ENCODE data around the gene RSF1. TPM values are rescaled to one million over a fixed set of nuclear protein-coding genes. Genes with fewer than 3 reads are reported as not detected.
"Not testable (repeated sequence)": the region's sequence is repeated elsewhere in the genome, so short reads cannot be mapped to it uniquely, and the experiment has no call there.

RSF1 gene
- polyA plus RNA-seq = 10 to 100 TPM; 16.4 to 50.2 (median 37.0) TPM

GRCh38 chr11:77820565-77821348 lies at the start of gene RSF1, which contains the start of gene AAMDC:
RSF1 (minus strand) TSS chr11:77820722; CDS start chr11:77820714, 8 bp downstream.
AAMDC (plus strand) TSS chr11:77821144; CDS start chr11:77842497, 21,353 bp downstream.
- peak within 1 kb of the TSS; percentile 85 to 97 (median 94) for H3K27ac Mint-ChIP-seq
- peak within 1 kb of the TSS; percentile 97 to 100 (median 99) for H3K4me3 Mint-ChIP-seq
- no peaks in the 10 kb centered on the region for H3K36me3 Mint-ChIP-seq
- H3K4me1 Mint-ChIP-seq = peaks cover 37 to 50% of the 10 kb centered on the region in 2 donors
- H3K27me3 Mint-ChIP-seq (ENCODE audit: low read depth in 3 of 3) = peaks cover 2 to 14% (median 5%) of the 10 kb centered on the region in 3 donors
- no peaks in the 10 kb centered on the region for H3K9me3 Mint-ChIP-seq
- DNase-seq = peak; percentile 94 to 97 (median 96)

GRCh38 chr11:77868744-77869143 lies 48.2 kb upstream of the RSF1 start:
- DNase-seq = no peak
- H3K4me3 Mint-ChIP-seq = no peak overlapping the region
- H3K27ac Mint-ChIP-seq = no peak overlapping the region
- H3K4me1 Mint-ChIP-seq = no peaks in the 10 kb centered on the region
- peaks cover 0 to 1% (median 0%) of the 10 kb centered on the region in 3 donors for H3K27me3 Mint-ChIP-seq (ENCODE audit: low read depth in 3 of 3)
- peaks cover 10 to 22% (median 17%) of the 10 kb centered on the region in 3 donors for H3K36me3 Mint-ChIP-seq
- H3K9me3 Mint-ChIP-seq = no peaks in the 10 kb centered on the region

GRCh38 chr11:77866336-77866735 lies 45.8 kb upstream of the RSF1 start:
- Mint-ChIP-seq H3K36me3 (peaks cover 9 to 14% (median 13%) of the 10 kb centered on the region in 3 donors), H3K4me3 (no peak overlapping the region), H3K9me3 (no peaks in the 10 kb centered on the region), H3K27ac (peak overlapping the region in 2 of 6 donors; percentile 20 to 24), H3K4me1 (no peaks in the 10 kb centered on the region), H3K27me3 (ENCODE audit: low read depth in 3 of 3) (no peaks in the 10 kb centered on the region)
- no peak for DNase-seq

GRCh38 chr11:77865805-77866204 lies 45.3 kb upstream of the RSF1 start:
- no peak for DNase-seq
- Mint-ChIP-seq H3K4me3 (no peak overlapping the region), H3K9me3 (no peaks in the 10 kb centered on the region), H3K27ac (no peak overlapping the region), H3K27me3 (ENCODE audit: low read depth in 3 of 3) (no peaks in the 10 kb centered on the region), H3K36me3 (peaks cover 9 to 12% (median 11%) of the 10 kb centered on the region in 3 donors), H3K4me1 (no peaks in the 10 kb centered on the region)

GRCh38 chr11:77861444-77861843 lies 40.9 kb upstream of the RSF1 start:
- H3K4me1 Mint-ChIP-seq; H3K36me3 Mint-ChIP-seq; H3K9me3 Mint-ChIP-seq; DNase-seq; H3K27me3 Mint-ChIP-seq (ENCODE audit: low read depth in 3 of 3); H3K27ac Mint-ChIP-seq; H3K4me3 Mint-ChIP-seq: not testable (repeated sequence)

- H3K4me1 Mint-ChIP-seq; H3K27ac Mint-ChIP-seq; DNase-seq; H3K27me3 Mint-ChIP-seq (ENCODE audit: low read depth in 3 of 3); H3K4me3 Mint-ChIP-seq: not testable (repeated sequence)
- peaks cover 0 to 10% (median 2%) of the 10 kb centered on the region in 6 donors for H3K9me3 Mint-ChIP-seq
- peaks cover 21 to 31% (median 27%) of the 10 kb centered on the region in 3 donors for H3K36me3 Mint-ChIP-seq
Observed at GRCh38 chr11:77857906-77858457, 37.5 kb upstream of the RSF1 start.

GRCh38 chr11:77854838-77855237 lies 34.3 kb upstream of the RSF1 start:
- H3K4me1 Mint-ChIP-seq = no peaks in the 10 kb centered on the region
- DNase-seq = no peak
- no peak overlapping the region for H3K27ac Mint-ChIP-seq
- peaks cover 0 to 10% (median 2%) of the 10 kb centered on the region in 6 donors for H3K9me3 Mint-ChIP-seq
- H3K36me3 Mint-ChIP-seq = peaks cover 25 to 43% (median 37%) of the 10 kb centered on the region in 3 donors
- H3K4me3 Mint-ChIP-seq = no peak overlapping the region
- peaks cover 0 to 1% (median 0%) of the 10 kb centered on the region in 3 donors for H3K27me3 Mint-ChIP-seq (ENCODE audit: low read depth in 3 of 3)

- DNase-seq = no peak
- Mint-ChIP-seq H3K27ac (peak overlapping the region in 1 of 6 donors; percentile 57), H3K4me1 (no peaks in the 10 kb centered on the region), H3K4me3 (no peak overlapping the region), H3K36me3 (peaks cover 25 to 44% (median 42%) of the 10 kb centered on the region in 3 donors), H3K27me3 (ENCODE audit: low read depth in 3 of 3) (peaks cover 0 to 1% (median 0%) of the 10 kb centered on the region in 3 donors), H3K9me3 (peaks cover 0 to 8% (median 2%) of the 10 kb centered on the region in 6 donors)
Observed at GRCh38 chr11:77851503-77851902, 31.0 kb upstream of the RSF1 start.

- H3K9me3 Mint-ChIP-seq; H3K27me3 Mint-ChIP-seq (ENCODE audit: low read depth in 3 of 3); H3K27ac Mint-ChIP-seq; H3K4me3 Mint-ChIP-seq; H3K4me1 Mint-ChIP-seq; DNase-seq: not testable (repeated sequence)
- peaks cover 20 to 33% (median 27%) of the 10 kb centered on the region in 3 donors for H3K36me3 Mint-ChIP-seq
Observed at GRCh38 chr11:77843700-77844099, 23.2 kb upstream of the RSF1 start.

- Mint-ChIP-seq H3K36me3 (peaks cover 20 to 33% (median 27%) of the 10 kb centered on the region in 3 donors), H3K9me3 (peaks cover 0 to 9% (median 3%) of the 10 kb centered on the region in 6 donors), H3K27me3 (ENCODE audit: low read depth in 3 of 3) (peaks cover 0 to 4% (median 2%) of the 10 kb centered on the region in 3 donors), H3K4me3 (no peak overlapping the region), H3K27ac (no peak overlapping the region), H3K4me1 (peaks cover 0 to 3% of the 10 kb centered on the region in 2 donors)
- no peak for DNase-seq
Observed at GRCh38 chr11:77842441-77843121, 22.1 kb upstream of the RSF1 start.

- Mint-ChIP-seq H3K4me3 (no peak overlapping the region), H3K27ac (no peak overlapping the region), H3K4me1 (peaks cover 0 to 5% of the 10 kb centered on the region in 2 donors)
Observed at GRCh38 chr11:77833302-77833701, 12.8 kb upstream of the RSF1 start.

GRCh38 chr11:77828926-77829325 lies 8.4 kb upstream of the RSF1 start:
- H3K4me3 Mint-ChIP-seq = no peak overlapping the region
- DNase-seq = no peak
- no peaks in the 10 kb centered on the region for H3K9me3 Mint-ChIP-seq
- H3K4me1 Mint-ChIP-seq = peaks cover 0 to 5% of the 10 kb centered on the region in 2 donors
- peaks cover 0 to 3% (median 0%) of the 10 kb centered on the region in 3 donors for H3K36me3 Mint-ChIP-seq
- H3K27ac Mint-ChIP-seq = no peak overlapping the region
- H3K27me3 Mint-ChIP-seq (ENCODE audit: low read depth in 3 of 3) = no peaks in the 10 kb centered on the region

More at GRCh38 chr11:77833302-77833701, 12.8 kb upstream of the RSF1 start:
- no peak for DNase-seq
- peaks cover 0 to 3% (median 0%) of the 10 kb centered on the region in 3 donors for H3K36me3 Mint-ChIP-seq
- peaks cover 0 to 2% (median 0%) of the 10 kb centered on the region in 3 donors for H3K27me3 Mint-ChIP-seq (ENCODE audit: low read depth in 3 of 3)
- H3K9me3 Mint-ChIP-seq = no peaks in the 10 kb centered on the region

- peaks cover 0 to 1% (median 0%) of the 10 kb centered on the region in 3 donors for H3K36me3 Mint-ChIP-seq
- no peaks in the 10 kb centered on the region for H3K9me3 Mint-ChIP-seq
- no peak for DNase-seq
- peaks cover 15 to 20% of the 10 kb centered on the region in 2 donors for H3K4me1 Mint-ChIP-seq
- H3K4me3 Mint-ChIP-seq = no peak overlapping the region
- peaks cover 0 to 14% (median 5%) of the 10 kb centered on the region in 3 donors for H3K27me3 Mint-ChIP-seq (ENCODE audit: low read depth in 3 of 3)
- H3K27ac Mint-ChIP-seq = no peak overlapping the region
Observed at GRCh38 chr11:77823775-77824174, 3.3 kb upstream of the RSF1 start.

Data from immature natural killer cell (primary cell).